Choroid plexus epithelial cell (primary cell): ENCODE results near the gene SLC6A19.
"Not testable (repeated sequence)": the region's sequence is repeated elsewhere in the genome, so short reads cannot be mapped to it uniquely, and the experiment has no call there.

Source experiments
- DNase-seq: peaks from one replicate; pipeline ENCODE4 v3.0.0-alpha.2; 2010; ENCODE audit warnings: low read depth
- H3K4me3 ChIP-seq: 2 replicates; pipeline ENCODE4 v1.5.1; 2011; ENCODE audit warnings: low read depth, mild to moderate bottlenecking, control low read depth, low read length, moderate library complexity
- TF ChIP-seq, protein P1 (sequence below): conservative IDR thresholded peaks from 2 replicates; pipeline ENCODE4 v1.5.1; 2011; ENCODE audit warnings: low read depth, mild to moderate bottlenecking, control low read depth, inconsistent platforms, low read length, moderate library complexity

The SLC6A19 gene

DNA sequence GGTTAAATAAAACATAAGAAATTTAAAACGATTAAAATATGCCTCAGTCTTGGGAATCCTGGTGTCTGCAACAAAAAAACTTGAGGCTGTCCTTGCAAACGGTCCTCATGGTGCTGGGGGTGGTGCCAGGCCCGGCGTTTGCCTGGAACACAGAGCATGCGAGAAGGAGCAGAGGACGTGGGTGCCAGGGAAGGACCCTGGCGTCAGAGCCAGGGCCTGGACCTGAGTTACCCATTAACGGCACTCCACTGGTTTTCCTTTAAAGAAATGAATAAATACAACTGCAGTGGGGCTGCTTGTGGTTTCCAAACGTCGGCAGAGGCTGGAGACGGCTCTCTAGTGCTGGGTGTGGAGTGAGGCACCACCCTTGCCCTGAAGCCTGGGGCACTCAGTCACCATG, 23.7 kb downstream of the SLC6A19 start, which contains the start of gene SLC6A18:
Gene SLC6A18, plus strand, starts transcription at position 301 of the 400 bp plus-strand sequence. Its CDS starts 97 bp downstream, at position 398.
- no peak for DNase-seq
- H3K4me3 ChIP-seq: no peak within 1 kb of the TSS
- TF ChIP-seq, protein P1, sequence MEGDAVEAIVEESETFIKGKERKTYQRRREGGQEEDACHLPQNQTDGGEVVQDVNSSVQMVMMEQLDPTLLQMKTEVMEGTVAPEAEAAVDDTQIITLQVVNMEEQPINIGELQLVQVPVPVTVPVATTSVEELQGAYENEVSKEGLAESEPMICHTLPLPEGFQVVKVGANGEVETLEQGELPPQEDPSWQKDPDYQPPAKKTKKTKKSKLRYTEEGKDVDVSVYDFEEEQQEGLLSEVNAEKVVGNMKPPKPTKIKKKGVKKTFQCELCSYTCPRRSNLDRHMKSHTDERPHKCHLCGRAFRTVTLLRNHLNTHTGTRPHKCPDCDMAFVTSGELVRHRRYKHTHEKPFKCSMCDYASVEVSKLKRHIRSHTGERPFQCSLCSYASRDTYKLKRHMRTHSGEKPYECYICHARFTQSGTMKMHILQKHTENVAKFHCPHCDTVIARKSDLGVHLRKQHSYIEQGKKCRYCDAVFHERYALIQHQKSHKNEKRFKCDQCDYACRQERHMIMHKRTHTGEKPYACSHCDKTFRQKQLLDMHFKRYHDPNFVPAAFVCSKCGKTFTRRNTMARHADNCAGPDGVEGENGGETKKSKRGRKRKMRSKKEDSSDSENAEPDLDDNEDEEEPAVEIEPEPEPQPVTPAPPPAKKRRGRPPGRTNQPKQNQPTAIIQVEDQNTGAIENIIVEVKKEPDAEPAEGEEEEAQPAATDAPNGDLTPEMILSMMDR: no peak

DNA sequence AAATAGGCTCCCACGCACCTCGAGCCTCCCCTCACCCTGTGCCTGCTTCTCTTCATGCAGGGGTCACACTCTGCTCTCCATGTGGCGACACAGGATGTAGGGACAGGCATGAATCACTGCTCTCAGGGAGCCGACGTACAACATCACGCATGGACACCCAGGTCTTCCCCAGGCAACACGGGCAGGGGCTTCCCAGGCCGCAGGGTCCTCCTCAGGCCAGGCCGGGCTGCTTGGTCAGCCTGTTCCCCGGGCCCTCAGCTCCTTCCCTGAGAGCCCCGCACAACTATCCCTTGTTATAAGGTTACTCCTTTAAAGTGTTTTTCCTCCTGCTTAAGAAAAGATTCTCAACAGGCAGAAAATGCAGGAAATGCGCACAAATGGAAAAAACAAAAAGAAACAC, 24.8 kb downstream of the SLC6A19 start:
- TF ChIP-seq, protein P1: no peak
- DNase-seq: no peak
- H3K4me3 ChIP-seq: no peak overlapping the region

DNA sequence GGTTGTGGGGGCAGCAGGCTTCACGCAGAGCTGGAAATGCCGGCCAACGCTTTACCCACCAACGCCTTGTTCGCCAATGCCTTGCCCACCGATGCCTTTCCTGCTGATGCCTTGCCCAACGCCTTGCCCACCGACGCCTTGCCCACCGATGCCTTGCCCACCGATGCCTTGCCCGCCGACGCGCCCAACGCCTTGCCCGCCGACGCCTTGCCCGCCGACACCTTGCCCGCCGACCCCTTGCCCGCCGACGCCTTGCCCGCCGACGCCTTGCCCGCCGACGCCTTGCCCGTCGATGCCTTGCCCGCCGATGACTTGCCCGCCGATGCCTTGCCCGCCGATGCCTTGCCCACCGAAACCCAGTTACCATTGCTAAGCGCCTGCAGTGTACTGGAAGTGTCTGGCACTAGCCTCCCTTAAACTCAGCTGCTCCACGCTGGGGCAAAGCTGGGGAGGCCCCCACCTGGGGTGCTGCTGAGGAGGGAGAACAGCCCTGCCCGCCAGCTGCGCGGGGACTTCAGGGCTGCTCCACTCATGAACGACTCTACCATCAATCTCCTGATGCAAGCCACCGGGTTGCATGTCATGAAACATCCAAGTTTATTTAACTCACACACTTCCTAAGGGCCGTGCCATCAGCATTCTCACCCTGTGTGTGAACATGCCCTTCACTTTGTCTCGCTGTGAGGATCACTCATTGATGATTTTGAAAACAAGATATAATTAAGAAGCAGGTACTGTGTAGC, 25.6 kb downstream of the SLC6A19 start:
- TF ChIP-seq, protein P1: no peak
- H3K4me3 ChIP-seq: no peak overlapping the region
- no peak for DNase-seq

DNA sequence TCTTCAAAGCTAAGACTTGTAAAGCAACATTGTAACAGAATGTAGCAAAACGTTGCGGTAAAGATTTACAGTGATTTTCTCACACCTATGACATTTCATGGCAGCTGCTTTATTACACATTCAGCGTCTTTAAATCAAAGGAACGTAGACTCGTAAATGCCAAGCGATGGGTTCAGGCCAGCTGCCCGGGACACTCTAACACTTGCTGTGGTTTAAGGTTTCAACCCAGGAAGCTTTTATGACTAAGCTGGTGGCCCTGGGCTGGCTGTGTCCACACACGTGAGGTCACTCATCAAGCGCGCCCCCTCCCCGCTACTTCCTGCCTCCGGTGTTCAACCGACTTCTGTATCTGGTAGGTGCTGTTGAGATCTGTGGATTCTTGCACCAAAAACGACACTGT, 26.3 kb downstream of the SLC6A19 start:
- no peak for DNase-seq
- no peak overlapping the region for H3K4me3 ChIP-seq
- TF ChIP-seq, protein P1: no peak

DNA sequence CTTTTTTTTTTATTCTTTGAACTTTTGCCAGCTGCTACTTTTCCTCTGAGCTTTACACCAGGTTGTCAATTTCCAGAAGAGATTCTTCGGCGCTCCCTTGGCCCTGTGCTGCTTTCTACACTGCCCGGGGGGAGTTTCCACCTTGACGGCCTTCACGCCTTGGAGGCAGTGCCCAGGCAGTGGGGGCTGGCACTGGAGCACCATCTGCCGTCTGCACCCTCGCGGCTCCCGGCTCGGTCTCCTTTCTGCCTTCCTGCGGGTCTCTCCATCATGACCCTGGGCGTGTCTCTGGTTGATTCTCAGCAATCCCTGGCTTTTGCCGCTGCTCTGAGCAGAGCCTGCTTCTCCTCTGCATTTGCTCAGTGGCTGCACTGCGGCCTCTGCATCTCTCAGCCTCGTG, 26.7 kb downstream of the SLC6A19 start:
- DNase-seq: no peak
- TF ChIP-seq, protein P1: no peak
- no peak overlapping the region for H3K4me3 ChIP-seq

DNA sequence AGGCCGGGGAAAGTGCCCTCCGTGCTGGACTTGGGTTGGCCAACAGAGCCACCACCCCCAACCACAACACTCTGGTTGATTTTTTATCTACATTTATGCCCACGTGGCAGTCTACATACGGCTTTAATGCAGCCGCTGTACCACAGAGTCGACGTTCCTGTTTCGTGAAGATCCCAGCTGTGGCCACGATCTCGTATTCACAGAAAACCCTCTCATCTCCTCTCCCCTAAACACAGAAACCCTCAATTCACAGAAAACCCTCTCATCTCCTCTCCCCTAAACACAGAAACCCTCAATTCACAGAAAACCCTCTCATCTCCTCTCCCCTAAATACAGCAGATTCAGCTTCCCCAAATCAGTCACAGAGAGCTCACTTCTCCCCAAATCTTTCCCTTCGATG, 27.6 kb downstream of the SLC6A19 start:
- H3K4me3 ChIP-seq, DNase-seq: not testable (repeated sequence)

DNA sequence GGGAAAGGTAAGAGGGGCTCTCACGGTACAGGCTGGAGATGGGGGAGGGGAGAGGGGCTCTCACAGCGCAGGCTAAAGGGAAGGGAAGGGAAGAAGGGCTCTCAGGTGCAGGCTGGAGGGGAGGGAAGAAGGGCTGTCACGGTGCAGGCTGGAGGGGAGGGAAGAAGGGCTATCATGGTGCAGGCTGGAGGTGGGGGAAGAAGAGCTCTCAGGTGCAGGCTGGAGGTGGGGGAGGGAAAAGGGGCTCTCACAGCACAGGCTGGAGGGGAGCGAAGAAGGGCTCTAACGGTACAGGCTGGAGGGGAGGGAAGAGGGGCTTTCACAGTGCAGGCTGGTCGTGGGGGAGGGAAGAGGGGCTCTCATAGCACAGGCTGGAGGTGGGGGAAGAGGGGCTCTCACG, 28.4 kb downstream of the SLC6A19 start:
- TF ChIP-seq, protein P1: no peak
- no peak overlapping the region for H3K4me3 ChIP-seq
- DNase-seq: no peak
